ENCODE data around the gene AGAP1.

The AGAP1 gene

GRCh38 chr2:235958221-235958930 is 464.5 kb downstream of the AGAP1 start:
- no peak for DNase-seq

- no peak for DNase-seq
Observed at GRCh38 chr2:235958931-235959410, 465.1 kb downstream of the AGAP1 start.

GRCh38 chr2:235960011-235960715 is 466.3 kb downstream of the AGAP1 start:
- DNase-seq, result no peak

- no peak for DNase-seq
Observed at GRCh38 chr2:235960716-235961640, 467.1 kb downstream of the AGAP1 start.

- DNase-seq, result no peak
Observed at GRCh38 chr2:235961711-235962110, 467.9 kb downstream of the AGAP1 start.

- no peak for DNase-seq
Observed at GRCh38 chr2:235963853-235964577, 470.2 kb downstream of the AGAP1 start.

GRCh38 chr2:235964787-235965390 is 471.0 kb downstream of the AGAP1 start:
- DNase-seq, result no peak

GRCh38 chr2:235966396-235966795 is 472.6 kb downstream of the AGAP1 start:
- DNase-seq, result no peak

- DNase-seq, result no peak
Observed at GRCh38 chr2:235966932-235967757, 473.3 kb downstream of the AGAP1 start.

GRCh38 chr2:235968155-235968554 is 474.3 kb downstream of the AGAP1 start:
- DNase-seq, result no peak

GRCh38 chr2:235968616-235969324 is 474.9 kb downstream of the AGAP1 start:
- no peak for DNase-seq

GRCh38 chr2:235970204-235971040 is 476.6 kb downstream of the AGAP1 start:
- no peak for DNase-seq

GRCh38 chr2:235976516-235976915 is 482.7 kb downstream of the AGAP1 start:
- no peak for DNase-seq

- no peak for DNase-seq
Observed at GRCh38 chr2:235976956-235977355, 483.1 kb downstream of the AGAP1 start.

- no peak for DNase-seq
Observed at GRCh38 chr2:235977445-235977844, 483.6 kb downstream of the AGAP1 start.

- no peak for DNase-seq
Observed at GRCh38 chr2:235978022-235978421, 484.2 kb downstream of the AGAP1 start.

GRCh38 chr2:235979037-235979436 is 485.2 kb downstream of the AGAP1 start:
- no peak for DNase-seq

- DNase-seq, result peak; percentile 92
Observed at GRCh38 chr2:235979753-235980435, 486.1 kb downstream of the AGAP1 start.

GRCh38 chr2:235981631-235982030 is 487.8 kb downstream of the AGAP1 start:
- DNase-seq, result no peak
